IMR-90 (cell line): Measurements from ENCODE around the gene DCC. TPM values are rescaled to one million over a fixed set of nuclear protein-coding genes. Genes with fewer than 3 reads are reported as not detected.

Source experiments
- ATAC-seq: fragments of 200-7000 bp; cut with Tn5 transposase; 2 replicates; pipeline ENCODE4 v1.9.1; 2020; ENCODE audit warnings: low read depth, mild to moderate bottlenecking, moderate library complexity
- BruUV-seq: library from RNA; stranded (reverse); fragments of 400-500 nt; replicated peaks from 2 replicates; lab custom pipeline; 2021; lab: Mats Ljungman, UMichigan
- CTCF ChIA-PET: fragments of 300-600 bp; formaldehyde crosslinking; extraction: SDS; loops from one replicate; lab custom pipeline; 2021; ENCODE audit warnings: antibody characterized with exemption; lab: Yijun Ruan, JAX
- POLR2A ChIA-PET: fragments of 300-600 bp; sonication (Branson Sonifier 250); formaldehyde crosslinking; loops from one replicate; lab custom pipeline; 2022; ENCODE audit warnings: antibody characterized with exemption; ENCODE audit not compliant: unreplicated experiment; lab: Charles Lee
- DNase-seq: peaks from one replicate; pipeline ENCODE4 v3.0.0; 2013
- H2AFZ ChIP-seq: replicated peaks from 2 replicates; pipeline ENCODE3; 2013; ENCODE audit warnings: low read length, mild to moderate bottlenecking; ENCODE audit not compliant: poor library complexity
- H2AK5ac ChIP-seq: 2 replicates; pipeline ENCODE4 v1.6.1; 2013; ENCODE audit warnings: low read depth, low read length, inconsistent platforms
- H2AK9ac ChIP-seq: replicated peaks from 2 replicates; pipeline ENCODE3; 2013; ENCODE audit warnings: mild to moderate bottlenecking, low read depth, low read length, moderate library complexity; ENCODE audit not compliant: poor library complexity
- H2BK120ac ChIP-seq: 2 replicates; pipeline ENCODE4 v1.6.1; 2013; ENCODE audit warnings: low read depth, low read length, inconsistent platforms
- H2BK15ac ChIP-seq: 3 replicates; pipeline ENCODE4 v1.6.1; 2013; ENCODE audit warnings: low read depth, low read length, inconsistent platforms
- H2BK20ac ChIP-seq: 2 replicates; pipeline ENCODE4 v1.6.1; 2013; ENCODE audit warnings: low read depth, mild to moderate bottlenecking, inconsistent platforms, low read length, moderate library complexity
- H2BK5ac ChIP-seq: 2 replicates; pipeline ENCODE4 v1.6.1; 2013; ENCODE audit warnings: mild to moderate bottlenecking, low read depth, low read length, inconsistent platforms; ENCODE audit not compliant: poor library complexity, severe bottlenecking
- H3K14ac ChIP-seq: replicated peaks from 2 replicates; pipeline ENCODE4 v1.6.1; 2013; ENCODE audit warnings: low read depth, low read length, inconsistent platforms
- H3K18ac ChIP-seq: 2 replicates; pipeline ENCODE4 v1.6.1; 2013; ENCODE audit warnings: low read depth, low read length, control low read depth
- H3K23ac ChIP-seq: 2 replicates; pipeline ENCODE4 v1.6.1; 2013; ENCODE audit warnings: low read depth, low read length, inconsistent platforms
- H3K27ac ChIP-seq: 2 replicates; pipeline ENCODE4 v1.5.1; 2013; ENCODE audit warnings: mild to moderate bottlenecking, control low read depth, low read length; ENCODE audit not compliant: insufficient read depth
- H3K27me3 ChIP-seq: 2 replicates; pipeline ENCODE4 v1.6.1; 2013; ENCODE audit warnings: low read length; ENCODE audit not compliant: control insufficient read depth, insufficient read depth
- H3K36me3 ChIP-seq: 2 replicates; pipeline ENCODE4 v1.6.1; 2013; ENCODE audit warnings: low read length, mixed read lengths; ENCODE audit not compliant: control insufficient read depth, insufficient read depth
- H3K4ac ChIP-seq: 2 replicates; pipeline ENCODE4 v1.6.1; 2013; ENCODE audit warnings: low read depth, low read length, inconsistent platforms
- H3K4me1 ChIP-seq: 2 replicates; pipeline ENCODE4 v1.6.1; 2013; ENCODE audit warnings: low read length, mixed read lengths; ENCODE audit not compliant: control insufficient read depth, insufficient read depth
- H3K4me2 ChIP-seq: 2 replicates; pipeline ENCODE4 v1.6.1; 2013; ENCODE audit warnings: low read depth, mild to moderate bottlenecking, control low read depth, low read length, moderate library complexity
- H3K4me3 ChIP-seq: 2 replicates; pipeline ENCODE4 v1.5.1; 2013; ENCODE audit warnings: low read depth, mild to moderate bottlenecking, control low read depth, low read length, moderate library complexity; ENCODE audit not compliant: insufficient read depth
- H3K56ac ChIP-seq: 2 replicates; pipeline ENCODE4 v1.6.1; 2013; ENCODE audit warnings: low read length, inconsistent platforms; ENCODE audit not compliant: insufficient read depth; ENCODE audit errors: extremely low read depth
- H3K79me1 ChIP-seq, 2 experiments: 2 replicates each; pipeline ENCODE4 v1.6.1; 2013; ENCODE audit warnings: low read length in 2 of 2, inconsistent platforms in 1 of 2, low read depth in 1 of 2
- H3K9ac ChIP-seq: 2 replicates; pipeline ENCODE4 v1.6.1; 2013; ENCODE audit warnings: low read depth, low read length, control low read depth
- H3K9me1 ChIP-seq: 2 replicates; pipeline ENCODE4 v1.6.1; 2013; ENCODE audit warnings: low read length, inconsistent platforms; ENCODE audit not compliant: insufficient read depth
- H3K9me3 ChIP-seq: 2 replicates; pipeline ENCODE4 v1.6.1; 2013; ENCODE audit warnings: low read length; ENCODE audit not compliant: control insufficient read depth, insufficient read depth
- H4K20me1 ChIP-seq: 2 replicates; pipeline ENCODE4 v1.6.1; 2013; ENCODE audit warnings: low read length, inconsistent platforms; ENCODE audit not compliant: insufficient read depth
- H4K5ac ChIP-seq: 2 replicates; pipeline ENCODE4 v1.6.1; 2013; ENCODE audit warnings: mild to moderate bottlenecking, low read depth, low read length, control low read depth
- H4K8ac ChIP-seq, 2 experiments: 2 replicates each; pipeline ENCODE4 v1.6.1; 2013; ENCODE audit warnings: low read depth in 2 of 2, low read length in 2 of 2, control low read depth in 1 of 2, inconsistent platforms in 1 of 2
- H4K91ac ChIP-seq: 2 replicates; pipeline ENCODE4 v1.6.1; 2013; ENCODE audit warnings: low read depth, low read length, inconsistent platforms; ENCODE audit not compliant: insufficient read depth
- CEBPB ChIP-seq: IDR thresholded peaks from 2 replicates; pipeline ENCODE4 v1.6.1; 2012; ENCODE audit warnings: low read depth, low read length, improper control_type of control experiment
- CHD1 ChIP-seq: IDR thresholded peaks from 2 replicates; pipeline ENCODE4 v1.6.1; 2012; ENCODE audit warnings: low read depth, low read length, improper control_type of control experiment
- FOS ChIP-seq: fragments of 150-350 bp; IDR thresholded peaks from 2 replicates; pipeline ENCODE4 v1.6.1; 2016; ENCODE audit warnings: low read depth, low read length
- MAFK ChIP-seq: IDR thresholded peaks from 2 replicates; pipeline ENCODE4 v1.6.1; 2012; ENCODE audit warnings: low read depth, low read length, improper control_type of control experiment
- MAZ ChIP-seq: IDR thresholded peaks from 2 replicates; pipeline ENCODE4 v1.6.1; 2012; ENCODE audit warnings: low read depth, mild to moderate bottlenecking, low read length, improper control_type of control experiment, moderate library complexity, borderline replicate concordance
- MXI1 ChIP-seq: IDR thresholded peaks from 2 replicates; pipeline ENCODE4 v1.6.1; 2012; ENCODE audit warnings: low read depth, mild to moderate bottlenecking, low read length, moderate library complexity, borderline replicate concordance
- NFE2L2 ChIP-seq: fragments of 150-350 bp; IDR thresholded peaks from 2 replicates; pipeline ENCODE4 v1.6.1; 2016; ENCODE audit warnings: low read depth, mild to moderate bottlenecking, low read length
- POLR2A ChIP-seq: IDR thresholded peaks from 2 replicates; pipeline ENCODE4 v1.6.1; 2012; ENCODE audit warnings: mild to moderate bottlenecking, low read depth, low read length
- RAD21 ChIP-seq: IDR thresholded peaks from 2 replicates; pipeline ENCODE4 v1.6.1; 2012; ENCODE audit warnings: low read length, improper control_type of control experiment
- RCOR1 ChIP-seq: IDR thresholded peaks from 2 replicates; pipeline ENCODE4 v1.6.1; 2012; ENCODE audit warnings: mild to moderate bottlenecking, low read length, improper control_type of control experiment; ENCODE audit not compliant: insufficient replicate concordance
- RFX5 ChIP-seq: IDR thresholded peaks from 2 replicates; pipeline ENCODE4 v1.8.0; 2012; ENCODE audit warnings: low read depth, mild to moderate bottlenecking, low read length, moderate library complexity
- SMC3 ChIP-seq: fragments of 150-350 bp; IDR thresholded peaks from 2 replicates; pipeline ENCODE4 v1.6.1; 2016; ENCODE audit warnings: low read depth, mild to moderate bottlenecking, antibody characterized with exemption, low read length, moderate library complexity
- WGBS, 2 experiments: methylation state at CpG; one replicate each; pipeline versions ENCODE4 v1.1.5 to v1.1.7; 2013; ENCODE audit warnings: missing lambda C conversion rate in 2 of 2; ENCODE audit not compliant: insufficient read length in 1 of 2; ENCODE audit errors: extremely low coverage in 2 of 2; 5-methylcytosine and 5-hydroxymethylcytosine counted together
- dilution Hi-C: fragments of 300-500 bp; cut with HindIII; formaldehyde crosslinking; loops from one replicate; pipeline ENCODE4 v1.14.3; 2018; ENCODE audit warnings: low sequenced_read_pairs; ENCODE audit not compliant: unreplicated experiment
- in situ Hi-C: fragments of 300-500 bp; cut with MboI; formaldehyde crosslinking; loops from 3 replicates; pipeline ENCODE4 v1.14.3; 2019; ENCODE audit warnings: low sequenced_read_pairs, inconsistent platforms, mixed read lengths
- intact Hi-C: fragments of 100-400 bp; cut with micrococcal nuclease; formaldehyde crosslinking; loops from 2 replicates; pipeline ENCODE4 v1.10.0; 2022
- polyA plus RNA-seq, 3 experiments: library from polyadenylated mRNA; depleted of rRNA; stranded (reverse); fragments of >200 nt; gene quantifications; 2 replicates each; pipeline ENCODE4 v1.2.3, GENCODE V29; 2012; ENCODE audit warnings: low replicate concordance in 1 of 3
- total RNA-seq: library from RNA; depleted of rRNA; stranded (reverse); fragments of >200 nt; gene quantifications from 2 replicates; pipeline ENCODE4 v1.2.3, GENCODE V29; 2012
- TF ChIP-seq, protein P1 (sequence below): fragments of 150-350 bp; IDR thresholded peaks from 2 replicates; pipeline ENCODE4 v1.6.1; 2017; ENCODE audit warnings: mild to moderate bottlenecking, antibody characterized with exemption, low read length, low read depth
- TF ChIP-seq, protein P2 (sequence below): fragments of 150-350 bp; IDR thresholded peaks from 2 replicates; pipeline ENCODE4 v1.6.1; 2016; ENCODE audit warnings: low read depth, mild to moderate bottlenecking, low read length, moderate library complexity, borderline replicate concordance
- TF ChIP-seq, protein P3 (sequence below): conservative IDR thresholded peaks from 2 replicates; pipeline ENCODE4 v1.5.1; 2012; ENCODE audit warnings: mild to moderate bottlenecking, low read depth, low read length, improper control_type of control experiment

DCC gene
- total and polyA plus RNA-seq, 2 of the 4 experiments (the other 2 are of a cell fraction) = 0.31 to 0.54 TPM

DNA sequence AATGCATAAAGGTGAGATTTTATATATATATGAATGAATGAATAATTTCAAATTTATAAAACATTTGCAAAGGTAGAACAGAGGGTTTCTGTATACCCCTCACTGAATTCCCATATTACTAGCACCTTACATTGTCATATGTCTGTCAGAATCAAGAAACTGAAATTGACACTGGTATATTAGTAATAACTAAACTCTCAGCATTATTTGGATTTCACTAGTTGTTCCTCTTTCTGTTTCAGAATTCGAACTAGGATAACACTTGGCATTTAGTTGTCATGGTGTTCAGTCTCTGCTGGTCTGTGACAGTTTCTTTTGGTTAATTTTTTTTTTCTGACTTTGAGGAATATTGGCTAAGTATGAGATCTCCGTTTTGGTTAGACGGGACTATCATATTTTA is 275.9 kb downstream of the DCC start:
- no peaks in the 10 kb centered on the region for H3K36me3 ChIP-seq
- no peaks in the 10 kb centered on the region for H3K9me1 ChIP-seq
- dilution Hi-C loops = no loop called here
- ChIA-PET POLR2A (no interaction called here), CTCF (no interaction called here)
- no peak overlapping the region for H2AFZ ChIP-seq
- no peaks in the 10 kb centered on the region for H4K20me1 ChIP-seq
- no peaks in the 10 kb centered on the region for H3K27me3 ChIP-seq
- no peak overlapping the region for H3K23ac ChIP-seq
- no CpG with 5 or more reads among the region's 3 CpGs for WGBS, 2 experiments
- no TSS peak for BruUV-seq
- H3K79me1 ChIP-seq = no peaks in the 10 kb centered on the region
- H2AK9ac ChIP-seq = no peak overlapping the region
- H4K5ac ChIP-seq = no peak overlapping the region
- H3K4ac ChIP-seq = no peak overlapping the region
- H3K14ac ChIP-seq = no peak overlapping the region
- H2BK120ac ChIP-seq = no peak overlapping the region
- no peak overlapping the region for H3K9ac ChIP-seq
- TF ChIP-seq FOS = no peak
- no peak for TF ChIP-seq SMC3
- no peak for TF ChIP-seq MAZ
- no peak for TF ChIP-seq RCOR1
- no peak for TF ChIP-seq RAD21
- TF ChIP-seq, protein P1, sequence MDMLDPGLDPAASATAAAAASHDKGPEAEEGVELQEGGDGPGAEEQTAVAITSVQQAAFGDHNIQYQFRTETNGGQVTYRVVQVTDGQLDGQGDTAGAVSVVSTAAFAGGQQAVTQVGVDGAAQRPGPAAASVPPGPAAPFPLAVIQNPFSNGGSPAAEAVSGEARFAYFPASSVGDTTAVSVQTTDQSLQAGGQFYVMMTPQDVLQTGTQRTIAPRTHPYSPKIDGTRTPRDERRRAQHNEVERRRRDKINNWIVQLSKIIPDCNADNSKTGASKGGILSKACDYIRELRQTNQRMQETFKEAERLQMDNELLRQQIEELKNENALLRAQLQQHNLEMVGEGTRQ = no peak
- TF ChIP-seq POLR2A = no peak
- TF ChIP-seq MXI1 = no peak
- TF ChIP-seq, protein P2, sequence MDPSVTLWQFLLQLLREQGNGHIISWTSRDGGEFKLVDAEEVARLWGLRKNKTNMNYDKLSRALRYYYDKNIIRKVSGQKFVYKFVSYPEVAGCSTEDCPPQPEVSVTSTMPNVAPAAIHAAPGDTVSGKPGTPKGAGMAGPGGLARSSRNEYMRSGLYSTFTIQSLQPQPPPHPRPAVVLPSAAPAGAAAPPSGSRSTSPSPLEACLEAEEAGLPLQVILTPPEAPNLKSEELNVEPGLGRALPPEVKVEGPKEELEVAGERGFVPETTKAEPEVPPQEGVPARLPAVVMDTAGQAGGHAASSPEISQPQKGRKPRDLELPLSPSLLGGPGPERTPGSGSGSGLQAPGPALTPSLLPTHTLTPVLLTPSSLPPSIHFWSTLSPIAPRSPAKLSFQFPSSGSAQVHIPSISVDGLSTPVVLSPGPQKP = no peak
- TF ChIP-seq MAFK = no peak
- no peak for TF ChIP-seq NFE2L2
- no peak for TF ChIP-seq RFX5
- no peak for TF ChIP-seq CEBPB
- no peak for TF ChIP-seq CHD1
- TF ChIP-seq, protein P3, sequence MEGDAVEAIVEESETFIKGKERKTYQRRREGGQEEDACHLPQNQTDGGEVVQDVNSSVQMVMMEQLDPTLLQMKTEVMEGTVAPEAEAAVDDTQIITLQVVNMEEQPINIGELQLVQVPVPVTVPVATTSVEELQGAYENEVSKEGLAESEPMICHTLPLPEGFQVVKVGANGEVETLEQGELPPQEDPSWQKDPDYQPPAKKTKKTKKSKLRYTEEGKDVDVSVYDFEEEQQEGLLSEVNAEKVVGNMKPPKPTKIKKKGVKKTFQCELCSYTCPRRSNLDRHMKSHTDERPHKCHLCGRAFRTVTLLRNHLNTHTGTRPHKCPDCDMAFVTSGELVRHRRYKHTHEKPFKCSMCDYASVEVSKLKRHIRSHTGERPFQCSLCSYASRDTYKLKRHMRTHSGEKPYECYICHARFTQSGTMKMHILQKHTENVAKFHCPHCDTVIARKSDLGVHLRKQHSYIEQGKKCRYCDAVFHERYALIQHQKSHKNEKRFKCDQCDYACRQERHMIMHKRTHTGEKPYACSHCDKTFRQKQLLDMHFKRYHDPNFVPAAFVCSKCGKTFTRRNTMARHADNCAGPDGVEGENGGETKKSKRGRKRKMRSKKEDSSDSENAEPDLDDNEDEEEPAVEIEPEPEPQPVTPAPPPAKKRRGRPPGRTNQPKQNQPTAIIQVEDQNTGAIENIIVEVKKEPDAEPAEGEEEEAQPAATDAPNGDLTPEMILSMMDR = no peak
- intact Hi-C loops = no loop called here
- H3K9me3 ChIP-seq = no peaks in the 10 kb centered on the region
- H2BK20ac ChIP-seq = no peak overlapping the region
- DNase-seq (no peak), ATAC-seq (no peak)
- H2BK5ac ChIP-seq = no peak overlapping the region
- no peak overlapping the region for H4K8ac ChIP-seq
- H3K4me1 ChIP-seq = no peaks in the 10 kb centered on the region
- H2BK15ac ChIP-seq = no peak overlapping the region
- no peak overlapping the region for H3K18ac ChIP-seq
- in situ Hi-C loops = no loop called here
- no peak overlapping the region for H2AK5ac ChIP-seq
- no peak overlapping the region for H3K27ac ChIP-seq
- H4K91ac ChIP-seq = no peak overlapping the region
- no peak overlapping the region for H3K4me2 ChIP-seq
- H3K4me3 ChIP-seq = no peak overlapping the region
- H3K56ac ChIP-seq = no peak overlapping the region
